HuH-7 (cell line): ENCODE measurements around the gene HSPB1.
A peak's percentile ranks its signal among the peaks of the same experiment; 100 is the strongest.
"Not testable (repeated sequence)": the region's sequence is repeated elsewhere in the genome, so short reads cannot be mapped to it uniquely, and the experiment has no call there.

Source experiments
- DNase-seq: peaks from one replicate; pipeline ENCODE4 v3.0.0; 2011; ENCODE audit warnings: low spot score

The HSPB1 gene

DNA sequence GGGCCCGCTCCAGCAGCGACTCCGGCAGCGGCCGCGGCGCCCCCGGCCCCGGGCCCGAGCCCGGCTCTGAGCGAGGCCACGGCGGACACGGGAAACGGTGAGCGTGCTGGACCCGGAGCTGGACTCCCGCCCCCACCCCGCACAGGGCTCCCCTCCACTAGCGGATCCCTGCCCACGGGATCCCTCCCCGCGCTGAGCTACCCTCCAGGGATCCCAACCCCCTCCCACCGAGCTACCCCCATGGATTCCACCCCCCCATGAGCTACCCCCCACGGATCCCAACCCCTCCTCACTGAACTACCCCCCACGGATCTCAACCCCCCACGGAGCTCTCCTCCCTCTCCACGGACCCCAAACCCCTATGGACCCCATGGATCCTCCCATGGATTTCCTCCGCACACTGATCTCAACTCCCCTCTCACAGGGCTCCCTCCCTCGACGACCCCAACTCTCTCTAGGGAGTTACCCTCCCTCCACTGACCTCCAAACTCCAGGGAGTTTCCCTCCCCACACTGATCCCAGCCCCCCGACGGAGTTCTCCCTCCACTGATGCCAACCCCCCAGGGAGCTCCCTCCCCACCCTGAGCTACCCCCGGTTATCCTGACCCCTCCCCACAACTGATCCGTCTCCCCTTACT lies 20.6 kb upstream of the HSPB1 start:
- DNase-seq = no peak

DNA sequence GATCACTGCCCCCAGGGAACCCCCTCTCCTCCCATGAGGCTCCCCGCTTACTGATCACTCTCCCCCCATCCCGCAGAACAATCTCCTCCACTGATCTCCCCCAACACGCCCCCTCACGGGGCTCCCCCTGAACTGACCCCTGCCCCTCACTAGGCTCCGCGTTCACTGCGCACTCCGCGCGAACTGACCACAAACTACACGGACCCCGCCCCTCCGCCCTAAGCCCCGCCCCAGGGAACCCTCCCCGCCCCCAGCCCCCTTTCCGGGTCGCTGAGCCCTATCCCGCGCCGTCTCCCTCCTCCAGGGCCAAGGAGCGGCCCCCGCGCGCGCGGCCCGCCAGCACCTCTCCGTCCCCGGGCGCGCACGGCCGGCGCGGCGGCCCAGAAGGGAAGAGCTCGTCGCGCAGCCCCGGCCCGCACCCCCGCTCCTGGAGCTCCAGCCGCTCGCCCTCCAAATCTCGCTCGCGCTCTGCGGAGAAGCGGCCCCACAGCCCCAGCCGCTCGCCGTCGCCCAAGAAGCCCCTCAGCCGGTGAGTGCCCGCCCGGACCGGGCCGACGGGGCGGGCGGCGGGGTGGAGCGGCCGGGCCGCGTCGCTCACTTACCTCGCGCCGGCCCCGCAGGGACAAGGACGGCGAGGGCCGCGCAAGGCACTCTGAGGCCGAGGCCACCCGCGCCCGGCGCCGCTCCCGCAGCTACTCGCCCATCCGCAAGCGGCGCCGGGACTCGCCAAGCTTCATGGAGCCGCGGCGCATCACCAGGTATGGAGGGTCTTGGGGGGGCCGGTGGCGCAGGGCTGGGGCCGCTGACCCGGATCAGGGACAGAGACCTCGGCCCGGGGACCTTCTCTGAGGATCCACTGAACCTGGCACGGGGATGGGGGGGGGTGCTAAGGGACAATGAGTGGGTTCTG lies 19.9 kb upstream of the HSPB1 start:
- peak; percentile 71 for DNase-seq

GRCh38 chr7:76283254-76284159 lies 19.0 kb upstream of the HSPB1 start:
- DNase-seq = no peak

DNA sequence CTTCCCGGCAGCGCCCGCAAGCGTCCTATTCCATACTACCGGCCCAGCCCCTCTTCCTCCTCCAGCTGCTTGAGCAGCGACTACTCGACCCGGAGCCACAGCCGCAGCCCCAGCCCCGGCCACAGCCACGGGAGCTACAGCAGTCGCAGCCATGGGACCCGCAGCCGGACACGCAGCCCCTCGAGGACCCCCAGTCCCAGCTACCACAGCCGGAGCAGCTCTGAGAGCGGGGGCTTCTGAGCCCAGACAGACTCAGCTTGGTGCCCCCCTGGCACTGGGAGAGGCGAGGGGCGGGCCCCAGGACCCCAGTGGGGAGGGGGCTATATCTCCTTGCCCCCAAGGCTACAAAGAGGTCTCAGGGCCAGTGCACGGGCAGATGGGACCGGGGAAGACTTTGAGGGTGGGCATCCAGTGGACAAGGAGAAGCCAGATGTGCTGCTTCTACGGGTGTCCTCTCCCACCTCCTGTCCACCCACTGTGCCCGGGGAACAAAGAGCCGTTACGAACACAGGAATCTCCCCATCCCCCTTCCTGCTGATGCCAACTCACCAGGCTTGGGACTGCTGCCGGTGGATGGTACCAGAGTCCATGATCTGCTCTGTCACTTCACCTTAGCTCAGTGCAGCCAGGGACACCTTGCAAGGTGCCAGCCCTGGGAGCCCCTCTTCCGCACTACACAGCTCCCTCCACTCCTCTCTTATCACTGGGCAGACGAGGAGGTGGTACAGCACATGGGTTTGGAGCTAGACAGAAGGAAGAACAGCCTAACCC lies 16.7 kb upstream of the HSPB1 start:
- no peak for DNase-seq

GRCh38 chr7:76286842-76287403 lies 15.6 kb upstream of the HSPB1 start:
- DNase-seq = no peak

DNA sequence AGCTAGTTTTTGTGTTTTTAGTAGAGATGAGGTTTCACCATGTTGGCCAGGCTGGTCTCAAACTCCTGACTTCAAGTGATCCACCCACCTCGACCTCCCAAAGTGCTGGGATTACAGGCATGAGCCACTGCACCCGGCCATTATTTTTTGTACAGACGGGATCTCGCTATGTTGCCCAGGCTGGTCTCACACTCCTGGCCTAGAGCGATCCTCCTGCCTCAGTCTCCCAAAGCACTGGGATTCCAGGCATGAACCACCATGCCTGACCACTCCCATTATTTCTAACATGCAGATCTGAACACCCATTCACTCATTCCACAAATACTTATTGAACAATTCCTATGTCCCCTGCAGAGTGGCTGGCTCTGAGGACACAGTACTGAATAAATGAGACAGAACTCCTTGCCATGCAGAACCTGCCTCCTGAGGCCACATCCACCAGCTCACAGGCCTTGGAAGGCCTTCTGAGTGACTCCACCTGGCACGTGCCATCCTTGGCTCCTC lies 11.6 kb upstream of the HSPB1 start:
- not testable (repeated sequence) for DNase-seq

GRCh38 chr7:76291351-76292212 lies 10.9 kb upstream of the HSPB1 start:
- DNase-seq = peak; percentile 85

- no peak for DNase-seq
These were observed 10.3 kb upstream of the HSPB1 start for GRCh38 chr7:76292213-76292573.

GRCh38 chr7:76292911-76293310 lies 9.6 kb upstream of the HSPB1 start:
- DNase-seq = not testable (repeated sequence)

DNA sequence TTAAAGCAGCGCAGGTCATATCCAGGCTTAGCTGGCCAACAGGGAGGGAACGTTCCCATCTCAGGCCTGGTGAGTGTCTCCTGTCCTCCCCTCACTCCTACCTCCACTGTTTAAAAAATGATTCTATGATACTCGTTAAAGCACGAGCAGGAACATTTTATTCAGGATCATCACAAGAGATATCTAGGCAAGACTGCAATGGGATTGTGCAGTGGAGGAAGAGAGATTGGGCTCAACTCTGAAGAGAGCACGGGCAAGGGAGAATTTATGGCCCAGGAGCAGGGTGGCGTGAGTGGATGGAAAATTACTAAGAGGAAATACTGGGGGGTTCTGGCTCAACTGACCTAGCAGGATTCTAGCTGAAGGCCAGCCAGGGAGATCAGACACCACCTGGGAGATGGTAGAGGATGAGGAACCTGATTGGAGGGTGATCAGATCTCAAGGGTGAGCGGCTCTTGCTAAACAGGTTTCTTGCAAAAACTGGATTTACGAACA lies 9.0 kb upstream of the HSPB1 start:
- no peak for DNase-seq

DNA sequence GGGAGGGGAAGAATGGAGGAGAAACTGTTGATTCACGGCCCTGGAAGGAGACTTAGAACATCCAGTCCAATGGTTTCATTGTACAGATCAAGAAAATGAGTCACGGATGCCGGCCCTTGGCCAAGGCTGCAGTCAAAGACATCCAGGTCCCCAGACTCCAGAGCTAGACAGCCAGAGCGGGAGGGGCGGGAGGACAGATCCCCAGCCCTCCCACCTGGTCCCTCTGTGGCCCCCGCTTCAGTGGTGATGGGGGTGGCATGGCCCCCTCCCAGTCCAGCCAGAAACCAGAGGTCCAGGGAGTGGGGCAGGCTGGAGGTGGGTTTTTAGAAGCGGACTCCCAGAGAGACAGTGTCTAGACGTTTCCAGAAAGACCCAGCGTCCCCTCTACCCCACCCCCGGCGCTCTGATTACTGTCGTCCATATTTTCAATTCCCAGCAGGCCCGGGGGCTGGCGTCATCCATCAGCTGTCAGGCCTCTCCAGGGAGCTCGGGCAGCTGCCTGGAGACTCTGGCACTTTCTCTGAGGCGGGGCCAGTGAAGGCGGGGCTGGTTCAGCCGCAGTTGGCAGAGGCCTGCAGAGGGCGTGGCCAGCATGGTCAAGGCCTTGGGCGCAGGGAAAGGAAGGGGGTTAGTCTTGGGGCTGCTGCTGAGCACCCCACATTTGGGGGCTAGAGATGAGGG lies 8.0 kb upstream of the HSPB1 start:
- no peak for DNase-seq

GRCh38 chr7:76296743-76297740 lies 5.4 kb upstream of the HSPB1 start:
- DNase-seq = no peak

GRCh38 chr7:76300166-76300731 lies 2.2 kb upstream of the HSPB1 start:
- DNase-seq = no peak

DNA sequence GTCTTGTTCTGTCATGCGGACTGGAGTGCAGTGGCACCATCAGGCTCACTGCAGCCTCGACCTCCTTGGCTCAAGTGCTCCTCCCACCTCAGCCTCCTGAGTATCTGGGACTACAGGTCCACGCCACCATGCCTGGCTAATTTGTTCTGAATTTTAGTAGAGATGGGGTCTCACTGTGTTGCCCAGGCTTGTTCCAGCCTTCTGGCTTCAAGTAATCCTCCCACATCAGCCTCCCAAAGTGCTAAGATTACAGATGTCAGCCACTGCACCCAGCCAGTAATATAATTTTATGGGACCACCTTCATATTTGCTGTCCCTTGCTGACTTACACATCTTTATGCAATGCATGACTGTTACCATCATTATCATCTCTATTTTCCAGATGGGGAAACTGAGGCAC lies 1.5 kb upstream of the HSPB1 start:
- DNase-seq = no peak

DNA sequence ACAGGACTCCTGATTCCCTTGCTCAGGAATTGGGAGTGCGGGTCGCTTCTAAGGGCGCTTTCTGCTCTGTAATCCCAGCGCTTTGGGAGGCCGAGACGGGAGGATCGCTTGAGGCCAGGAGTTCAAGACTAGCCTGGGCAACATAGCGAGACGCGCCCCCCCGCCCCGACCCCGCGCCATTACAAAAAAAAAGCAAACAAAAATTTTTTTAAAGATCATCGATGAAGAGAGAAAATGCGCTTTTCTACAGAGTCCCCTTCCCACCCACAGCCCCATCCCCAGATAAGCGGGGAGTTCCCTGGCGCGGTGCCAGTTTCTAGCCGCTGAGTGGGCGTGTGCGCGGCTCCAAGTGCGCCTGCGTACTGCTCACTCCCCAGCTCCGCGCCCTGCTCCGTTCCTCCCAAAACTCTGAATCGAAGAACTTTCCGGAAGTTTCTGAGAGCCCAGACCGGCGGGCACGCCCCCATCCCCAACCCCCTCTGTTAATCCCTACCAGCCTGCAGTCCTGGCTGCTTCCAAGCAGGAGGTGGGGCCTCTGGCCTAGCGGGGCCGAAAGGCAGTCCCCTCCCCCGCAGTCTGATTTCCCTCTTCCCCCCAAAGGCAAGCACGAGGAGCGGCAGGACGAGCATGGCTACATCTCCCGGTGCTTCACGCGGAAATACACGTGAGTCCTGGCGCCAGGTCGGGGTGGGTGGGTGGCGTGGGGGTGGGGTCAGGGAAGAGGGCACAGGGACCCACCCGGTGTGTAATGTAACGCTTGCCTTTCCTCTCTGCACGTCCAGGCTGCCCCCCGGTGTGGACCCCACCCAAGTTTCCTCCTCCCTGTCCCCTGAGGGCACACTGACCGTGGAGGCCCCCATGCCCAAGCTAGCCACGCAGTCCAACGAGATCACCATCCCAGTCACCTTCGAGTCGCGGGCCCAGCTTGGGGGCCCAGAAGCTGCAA lies 1.0 kb downstream of the HSPB1 start:
- DNase-seq = peak; percentile 81

DNA sequence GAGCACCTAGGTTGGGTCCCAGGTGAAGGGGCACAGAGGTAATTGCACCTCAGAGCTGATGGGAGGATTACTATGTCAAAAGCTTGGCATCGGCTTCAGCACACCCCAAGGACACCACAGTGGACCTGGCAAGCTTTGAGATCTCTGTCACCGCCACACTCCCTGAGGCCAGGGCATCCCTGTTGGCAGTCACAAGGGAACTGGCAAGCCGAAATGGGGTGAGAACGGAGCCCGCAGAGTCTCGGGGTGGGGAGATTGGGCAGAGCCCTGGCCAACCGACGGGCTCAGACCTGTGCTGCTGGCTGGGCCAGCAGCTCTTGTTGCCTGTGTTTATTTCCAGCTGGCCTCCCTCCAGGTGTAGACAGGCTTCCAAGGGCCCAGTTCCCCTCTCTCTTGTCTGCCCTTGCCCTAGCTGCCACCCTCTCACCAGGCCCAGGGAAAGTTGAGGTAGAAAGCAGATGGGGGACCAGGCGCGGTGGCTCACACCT lies 2.5 kb downstream of the HSPB1 start:
- no peak for DNase-seq
